Activated T-cell treated with anti-CD3 and anti-CD28 coated beads for 1 hour (primary cell): ENCODE data around the gene CBX7.

Experiments
- DNase-seq: peaks from one replicate; pipeline ENCODE4 v3.0.0-alpha.2; 2020; ENCODE audit warnings: low read depth

The CBX7 gene

GRCh38 chr22:39147335-39148025 lies 5.0 kb downstream of the CBX7 start:
- no peak for DNase-seq

- no peak for DNase-seq
Measured at GRCh38 chr22:39146256-39147101, 6.0 kb downstream of the CBX7 start.

GRCh38 chr22:39144101-39144767 lies 8.2 kb downstream of the CBX7 start:
- DNase-seq: peak; percentile 36

- no peak for DNase-seq
Measured at GRCh38 chr22:39142088-39142680, 10.3 kb downstream of the CBX7 start.

GRCh38 chr22:39139933-39140332 lies 12.5 kb downstream of the CBX7 start:
- DNase-seq: no peak

GRCh38 chr22:39138357-39138997 lies 14.0 kb downstream of the CBX7 start:
- no peak for DNase-seq

GRCh38 chr22:39136317-39136716 lies 16.2 kb downstream of the CBX7 start:
- DNase-seq: no peak

GRCh38 chr22:39135092-39135896 lies 17.2 kb downstream of the CBX7 start:
- peak; percentile 38 for DNase-seq

- DNase-seq: no peak
Measured at GRCh38 chr22:39134366-39135091, 18.0 kb downstream of the CBX7 start.

- DNase-seq: no peak
Measured at GRCh38 chr22:39133871-39134270, 18.6 kb downstream of the CBX7 start.

GRCh38 chr22:39132871-39133524 lies 19.5 kb downstream of the CBX7 start:
- no peak for DNase-seq

- no peak for DNase-seq
Measured at GRCh38 chr22:39132281-39132680, 20.2 kb downstream of the CBX7 start.

- no peak for DNase-seq
Measured at GRCh38 chr22:39130892-39131855, 21.3 kb downstream of the CBX7 start.

GRCh38 chr22:39130152-39130704 lies 22.3 kb downstream of the CBX7 start:
- no peak for DNase-seq

GRCh38 chr22:39129746-39130145 lies 22.7 kb downstream of the CBX7 start:
- DNase-seq: no peak

GRCh38 chr22:39129081-39129480 lies 23.4 kb downstream of the CBX7 start:
- DNase-seq: no peak

GRCh38 chr22:39128508-39128907 lies 24.0 kb downstream of the CBX7 start:
- DNase-seq: no peak

- no peak for DNase-seq
Measured at GRCh38 chr22:39125622-39126021, 26.9 kb downstream of the CBX7 start.
